HepG2 (cell line): Measurements from ENCODE around the gene MRPL36. TPM values are rescaled to one million over a fixed set of nuclear protein-coding genes. Genes with fewer than 3 reads are reported as not detected.
A peak's percentile ranks its signal among the peaks of the same experiment; 100 is the strongest.

Experiments used
- ARID4A ChIP-seq: sonication (generic); formaldehyde crosslinking; IDR thresholded peaks from 2 replicates; pipeline ENCODE4 v1.5.0; 2020; ENCODE audit warnings: mild to moderate bottlenecking, missing genetic modification reagents, borderline replicate concordance
- FOXP4 ChIP-seq: sonication (generic); formaldehyde crosslinking; IDR thresholded peaks from 2 replicates; pipeline ENCODE4 v1.4.0; 2020; ENCODE audit warnings: missing genetic modification reagents
- MED1 ChIP-seq: sonication (generic); formaldehyde crosslinking; IDR thresholded peaks from 2 replicates; pipeline ENCODE4 v1.4.0; 2020; ENCODE audit warnings: missing genetic modification reagents
- MTF1 ChIP-seq: sonication (generic); formaldehyde crosslinking; IDR thresholded peaks from 2 replicates; pipeline ENCODE4 v1.5.0; 2020; ENCODE audit warnings: missing genetic modification reagents
- NR0B2 ChIP-seq: sonication (generic); formaldehyde crosslinking; IDR thresholded peaks from 2 replicates; pipeline ENCODE4 v1.4.0; 2020; ENCODE audit warnings: mild to moderate bottlenecking, missing genetic modification reagents
- PHF5A ChIP-seq: IDR thresholded peaks from one replicate; pipeline ENCODE4 v1.6.1; 2018; ENCODE audit warnings: low read depth, missing genetic modification reagents; ENCODE audit not compliant: unreplicated experiment
- STAT6 ChIP-seq: sonication (generic); formaldehyde crosslinking; IDR thresholded peaks from 2 replicates; pipeline ENCODE4 v1.4.0; 2020; ENCODE audit warnings: missing genetic modification reagents, mild to moderate bottlenecking, borderline replicate concordance
- ZBTB20 ChIP-seq: sonication (generic); formaldehyde crosslinking; IDR thresholded peaks from 2 replicates; pipeline ENCODE4 v1.8.1; 2023; ENCODE audit warnings: missing genetic modification reagents, low read depth, mild to moderate bottlenecking, borderline replicate concordance
- ZFY ChIP-seq: sonication (generic); formaldehyde crosslinking; IDR thresholded peaks from 2 replicates; pipeline ENCODE4 v1.4.0; 2020; ENCODE audit warnings: missing genetic modification reagents
- ZNF496 ChIP-seq: sonication (generic); formaldehyde crosslinking; IDR thresholded peaks from 2 replicates; pipeline ENCODE4 v1.8.1; 2023; ENCODE audit warnings: mild to moderate bottlenecking, moderate library complexity, missing genetic modification reagents; ENCODE audit not compliant: insufficient replicate concordance
- ZNF773 ChIP-seq: sonication (generic); formaldehyde crosslinking; IDR thresholded peaks from 2 replicates; pipeline ENCODE4 v1.4.0; 2020; ENCODE audit warnings: missing genetic modification reagents, borderline replicate concordance
- ZXDC ChIP-seq: sonication (generic); formaldehyde crosslinking; IDR thresholded peaks from 2 replicates; pipeline ENCODE4 v1.5.0; 2020; ENCODE audit warnings: mild to moderate bottlenecking, missing genetic modification reagents
- polyA plus RNA-seq, 8 experiments: library from polyadenylated mRNA; depleted of rRNA in 3 of 8; stranded (reverse) in 7 of 8; unstranded in 1 of 8; fragments of >200 nt; fragmentation: Illumina TruSeq in 4 of 8; extraction: Trizol in 4 of 8; gene quantifications; 2 replicates each; pipeline versions ENCODE4 v1.2.1 to v1.2.3, GENCODE V29; 2011 to 2016; ENCODE audit warnings: low read depth in 4 of 8, missing spikeins in 1 of 8, mixed read lengths in 1 of 8; ENCODE audit not compliant: insufficient read depth in 1 of 8
- total RNA-seq, 5 experiments: library from RNA; depleted of rRNA; stranded (reverse); fragments of >200 nt; fragmentation: Illumina TruSeq; extraction: Trizol; gene quantifications; 2 replicates each; pipeline ENCODE4 v1.2.3, GENCODE V29; 2016; ENCODE audit warnings: low read depth in 1 of 5

Gene MRPL36
- total and polyA plus RNA-seq, 2 of the 13 experiments (the other 11 are each of a cell fraction or from before 2014, with no cell fraction given): 71.3 to 113 TPM

- TF ChIP-seq FOXP4 (CRISPR knock-in tag) (peak; percentile 43; the same call in 1 of the 2 replicates), STAT6 (CRISPR knock-in tag) (no peak), ZNF773 (CRISPR knock-in tag) (0 out of 2 replicates have a peak, but pooled peaks have one; percentile 68), ZXDC (CRISPR knock-in tag) (0 out of 2 replicates have a peak, but pooled peaks have one; percentile 35), ZBTB20 (CRISPR knock-in tag) (0 out of 2 replicates have a peak, but pooled peaks have one; percentile 5), MTF1 (CRISPR knock-in tag) (peak; percentile 82; the same call in 1 of the 2 replicates), ZNF496 (CRISPR knock-in tag) (no peak), ZFY (CRISPR knock-in tag) (peak; percentile 56), MED1 (CRISPR knock-in tag) (peak; percentile 44), NR0B2 (CRISPR knock-in tag) (no peak; the same call in 1 of the 2 replicates), ARID4A (peak; percentile 88; the same call in 1 of the 2 replicates), PHF5A (CRISPR knock-in tag) (peak; percentile 40)
These were observed at the start of gene MRPL36 (continued) for GRCh38 chr5:1799602-1800471.
